ENCODE results near the gene CCNF.

CCNF gene

GRCh38 chr16:2457946-2458345 lies 28.7 kb downstream of the CCNF start:
- DNase-seq, result no peak

- DNase-seq, result no peak
Observed at GRCh38 chr16:2458887-2459646, 29.8 kb downstream of the CCNF start.

- peak; percentile 96 for DNase-seq
Observed at GRCh38 chr16:2459647-2460390, 30.6 kb downstream of the CCNF start, which contains the start of gene TEDC2. TEDC2 (plus strand) TSS chr16:2460109; CDS start chr16:2460145, 36 bp downstream.

- no peak for DNase-seq
Observed at GRCh38 chr16:2460391-2460713, 31.1 kb downstream of the CCNF start.

GRCh38 chr16:2460916-2461315 lies 31.7 kb downstream of the CCNF start:
- no peak for DNase-seq

GRCh38 chr16:2462031-2462866 lies 33.0 kb downstream of the CCNF start:
- no peak for DNase-seq

- DNase-seq, result no peak
Observed at GRCh38 chr16:2464333-2464732, 35.1 kb downstream of the CCNF start.

GRCh38 chr16:2465653-2466415 lies 36.6 kb downstream of the CCNF start:
- no peak for DNase-seq

GRCh38 chr16:2466667-2467527 lies 37.6 kb downstream of the CCNF start:
- DNase-seq, result no peak

GRCh38 chr16:2467528-2468232 lies 38.4 kb downstream of the CCNF start:
- DNase-seq, result peak; percentile 92

- peak; percentile 73 for DNase-seq
Observed at GRCh38 chr16:2468233-2468724, 39.0 kb downstream of the CCNF start.

- DNase-seq, result peak; percentile 67
Observed at GRCh38 chr16:2468725-2469398, 39.6 kb downstream of the CCNF start.

GRCh38 chr16:2469399-2470233 lies 40.4 kb downstream of the CCNF start:
- DNase-seq, result no peak

GRCh38 chr16:2470234-2470601 lies 41.0 kb downstream of the CCNF start:
- no peak for DNase-seq

- DNase-seq, result no peak
Observed at GRCh38 chr16:2470603-2471015, 41.4 kb downstream of the CCNF start.

GRCh38 chr16:2471016-2471652 lies 41.9 kb downstream of the CCNF start, which contains the start of gene NTN3:
NTN3 (plus strand) TSS chr16:2471297; CDS start chr16:2471702, 405 bp downstream.
- peak; percentile 86 for DNase-seq

- no peak for DNase-seq
Observed at GRCh38 chr16:2471653-2472487, 42.6 kb downstream of the CCNF start.

GRCh38 chr16:2472488-2472864 lies 43.2 kb downstream of the CCNF start:
- DNase-seq, result no peak
